ENCODE data around the gene NR2F1-AS1. TPM values are rescaled to one million over a fixed set of nuclear protein-coding genes. Genes with fewer than 3 reads are reported as not detected.
"Not testable (repeated sequence)": the region's sequence is repeated elsewhere in the genome, so short reads cannot be mapped to it uniquely, and the experiment has no call there.

NR2F1-AS1 gene
- total RNA-seq, 1 donor from 2014 or later, result 60.7 TPM

GRCh38 chr5:93402451-93402850 lies 178.6 kb downstream of the NR2F1-AS1 start:
- no peak for DNase-seq (ENCODE audit: low spot score in 2 of 2)
- FAIRE-seq, result no peak

- no peak for FAIRE-seq
- DNase-seq (ENCODE audit: low spot score in 2 of 2), result no peak
Observed at GRCh38 chr5:93401634-93402213, 179.3 kb downstream of the NR2F1-AS1 start.

GRCh38 chr5:93399675-93400074 lies 181.3 kb downstream of the NR2F1-AS1 start:
- no peak for DNase-seq (ENCODE audit: low spot score in 2 of 2)
- FAIRE-seq, result no peak

- DNase-seq (ENCODE audit: low spot score in 2 of 2) (no peak), FAIRE-seq (no peak)
Observed at GRCh38 chr5:93395971-93396379, 185.0 kb downstream of the NR2F1-AS1 start.

- FAIRE-seq (no peak), DNase-seq (ENCODE audit: low spot score in 2 of 2) (no peak)
Observed at GRCh38 chr5:93395010-93395409, 186.0 kb downstream of the NR2F1-AS1 start.

- FAIRE-seq, result no peak
Observed at GRCh38 chr5:93394301-93394700, 186.7 kb downstream of the NR2F1-AS1 start.

GRCh38 chr5:93391169-93391568 lies 189.8 kb downstream of the NR2F1-AS1 start:
- not testable (repeated sequence) for FAIRE-seq; DNase-seq (ENCODE audit: low spot score in 2 of 2)

More at GRCh38 chr5:93394301-93394700, 186.7 kb downstream of the NR2F1-AS1 start:
- DNase-seq (ENCODE audit: low spot score in 2 of 2), result no peak

GRCh38 chr5:93385655-93386054 lies 195.4 kb downstream of the NR2F1-AS1 start:
- DNase-seq (ENCODE audit: low spot score in 2 of 2), result no peak
- no peak for FAIRE-seq

- DNase-seq (ENCODE audit: low spot score in 2 of 2) (no peak), FAIRE-seq (no peak)
Observed at GRCh38 chr5:93384995-93385394, 196.0 kb downstream of the NR2F1-AS1 start.

- FAIRE-seq, result no peak
Observed at GRCh38 chr5:93384026-93384425, 197.0 kb downstream of the NR2F1-AS1 start.

GRCh38 chr5:93382188-93382825 lies 198.7 kb downstream of the NR2F1-AS1 start:
- FAIRE-seq (no peak), DNase-seq (ENCODE audit: low spot score in 2 of 2) (no peak)

More at GRCh38 chr5:93384026-93384425, 197.0 kb downstream of the NR2F1-AS1 start:
- DNase-seq (ENCODE audit: low spot score in 2 of 2), result no peak

- FAIRE-seq, result no peak
Observed at GRCh38 chr5:93381057-93381456, 200.0 kb downstream of the NR2F1-AS1 start.

GRCh38 chr5:93378073-93378472 lies 202.9 kb downstream of the NR2F1-AS1 start:
- FAIRE-seq (no peak), DNase-seq (ENCODE audit: low spot score in 2 of 2) (no peak)

More at GRCh38 chr5:93381057-93381456, 200.0 kb downstream of the NR2F1-AS1 start:
- DNase-seq (ENCODE audit: low spot score in 2 of 2), result no peak

GRCh38 chr5:93371893-93372292 lies 209.1 kb downstream of the NR2F1-AS1 start:
- FAIRE-seq (no peak), DNase-seq (ENCODE audit: low spot score in 2 of 2) (no peak)

GRCh38 chr5:93364378-93364777 lies 216.6 kb downstream of the NR2F1-AS1 start:
- DNase-seq (ENCODE audit: low spot score in 2 of 2) (no peak), FAIRE-seq (no peak)

GRCh38 chr5:93360436-93361088 lies 220.5 kb downstream of the NR2F1-AS1 start:
- FAIRE-seq (no peak), DNase-seq (ENCODE audit: low spot score in 2 of 2) (no peak)

- FAIRE-seq, result no peak
- no peak for DNase-seq (ENCODE audit: low spot score in 2 of 2)
Observed at GRCh38 chr5:93359960-93360305, 221.1 kb downstream of the NR2F1-AS1 start.

Other genes starting within 250 kb of the NR2F1-AS1 start
- gene NR2F1, start 2.0 kb upstream of the NR2F1-AS1 start, total RNA-seq, result 53.8 TPM
- 2.0 TPM for gene POU5F2, start 160.4 kb upstream of the NR2F1-AS1 start, total RNA-seq